Coronary artery (tissue), 2 donors: Measurements from ENCODE around the gene MRPL37.

Experiments
- DNase-seq: peaks from one replicate; pipeline ENCODE4 v3.0.0-alpha.2; 2017; ENCODE audit warnings: low spot score
- H3K27ac ChIP-seq, 2 donors: fragments of 200-600 bp; sonication (generic); one replicate each; pipeline ENCODE4 v1.5.1; 2016 to 2019
- H3K4me3 ChIP-seq: fragments of 200-600 bp; sonication (generic); 2 replicates; pipeline ENCODE4 v1.5.1; 2016; ENCODE audit warnings: mild to moderate bottlenecking, moderate library complexity
- TF ChIP-seq, protein P1 (sequence below): fragments of 200-600 bp; sonication (generic); IDR thresholded peaks from one replicate; pipeline ENCODE4 v1.5.1; 2019; ENCODE audit warnings: antibody characterized with exemption

The MRPL37 gene

DNA sequence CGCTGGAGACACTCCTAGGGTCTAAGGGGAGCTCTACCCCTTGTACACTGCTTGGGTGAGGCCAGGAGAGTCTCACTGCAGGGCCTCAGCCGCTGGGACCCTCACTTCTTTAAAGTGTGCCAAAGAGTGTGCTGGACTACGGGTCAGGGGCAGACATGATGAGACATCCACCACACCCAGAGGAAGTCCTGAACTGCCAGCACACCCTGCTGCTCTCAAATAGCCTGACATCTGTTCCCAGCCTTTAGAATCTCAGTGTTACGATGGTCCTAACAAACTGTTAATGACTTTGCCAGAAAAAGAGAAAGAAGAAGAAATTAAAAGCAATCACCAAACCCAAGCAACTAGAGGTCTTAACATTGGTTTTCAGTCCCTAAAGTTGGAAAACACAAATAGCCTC is 49.0 kb downstream of the MRPL37 start:
- no peak for DNase-seq
- no peak overlapping the region for H3K4me3 ChIP-seq
- H3K27ac ChIP-seq: no peak overlapping the region
- TF ChIP-seq, protein P1, sequence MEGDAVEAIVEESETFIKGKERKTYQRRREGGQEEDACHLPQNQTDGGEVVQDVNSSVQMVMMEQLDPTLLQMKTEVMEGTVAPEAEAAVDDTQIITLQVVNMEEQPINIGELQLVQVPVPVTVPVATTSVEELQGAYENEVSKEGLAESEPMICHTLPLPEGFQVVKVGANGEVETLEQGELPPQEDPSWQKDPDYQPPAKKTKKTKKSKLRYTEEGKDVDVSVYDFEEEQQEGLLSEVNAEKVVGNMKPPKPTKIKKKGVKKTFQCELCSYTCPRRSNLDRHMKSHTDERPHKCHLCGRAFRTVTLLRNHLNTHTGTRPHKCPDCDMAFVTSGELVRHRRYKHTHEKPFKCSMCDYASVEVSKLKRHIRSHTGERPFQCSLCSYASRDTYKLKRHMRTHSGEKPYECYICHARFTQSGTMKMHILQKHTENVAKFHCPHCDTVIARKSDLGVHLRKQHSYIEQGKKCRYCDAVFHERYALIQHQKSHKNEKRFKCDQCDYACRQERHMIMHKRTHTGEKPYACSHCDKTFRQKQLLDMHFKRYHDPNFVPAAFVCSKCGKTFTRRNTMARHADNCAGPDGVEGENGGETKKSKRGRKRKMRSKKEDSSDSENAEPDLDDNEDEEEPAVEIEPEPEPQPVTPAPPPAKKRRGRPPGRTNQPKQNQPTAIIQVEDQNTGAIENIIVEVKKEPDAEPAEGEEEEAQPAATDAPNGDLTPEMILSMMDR: no peak

DNA sequence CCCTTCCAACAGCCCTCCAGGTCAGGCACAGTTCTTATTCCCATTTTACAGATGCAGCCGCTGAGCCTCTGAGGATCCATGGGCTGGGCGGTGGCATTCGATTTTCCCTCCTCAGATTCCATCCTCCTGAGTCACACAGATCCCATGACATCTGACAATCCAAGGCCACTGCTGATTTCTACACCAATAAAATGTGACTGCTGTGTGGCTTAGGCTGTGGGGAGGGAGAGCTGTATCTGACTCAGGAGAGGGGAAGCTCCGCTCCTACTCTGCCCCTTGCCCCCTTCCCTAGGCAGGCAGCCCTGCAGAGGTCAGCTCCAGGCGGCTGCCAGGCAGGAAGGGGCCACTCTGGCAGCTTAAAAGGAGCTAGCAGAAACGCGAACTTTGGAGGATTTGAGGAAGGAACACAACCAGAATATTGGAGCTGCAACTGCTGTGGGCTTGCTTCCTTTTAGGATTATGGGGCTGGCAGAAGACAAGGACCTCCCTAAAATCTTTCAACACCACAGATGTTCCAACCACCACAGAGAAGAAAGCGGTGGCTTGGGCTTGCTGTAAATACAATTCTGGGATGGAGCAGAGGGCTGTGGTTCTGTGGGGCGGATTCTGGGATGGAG is 50.0 kb downstream of the MRPL37 start:
- Histone ChIP-seq H3K27ac (peak overlapping the region in 1 of 2 donors; percentile 77), H3K4me3 (no peak overlapping the region)
- DNase-seq: no peak
- TF ChIP-seq, protein P1: no peak

DNA sequence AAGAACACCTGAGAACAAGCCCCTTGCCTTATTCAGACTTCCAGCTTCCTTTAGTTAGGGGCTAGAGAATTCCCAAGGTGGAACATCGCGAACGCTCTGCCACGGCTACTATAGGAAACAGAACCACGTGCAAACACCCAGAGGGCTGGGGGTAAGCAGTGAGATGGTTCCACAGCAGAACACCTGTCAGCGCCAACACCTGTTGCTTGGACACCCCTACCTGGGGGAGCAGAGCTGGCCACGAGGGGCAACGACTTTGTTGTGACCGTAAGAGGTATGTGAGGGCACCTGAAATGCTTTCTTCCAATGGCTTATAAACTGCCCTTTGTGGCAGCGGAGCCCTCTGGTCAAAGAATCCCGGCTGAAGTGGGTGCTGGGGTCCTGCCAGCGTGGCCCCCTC is 50.7 kb downstream of the MRPL37 start:
- DNase-seq: no peak
- no peak overlapping the region for H3K4me3 ChIP-seq
- TF ChIP-seq, protein P1: no peak
- peak overlapping the region in 1 of 2 donors; percentile 77 for H3K27ac ChIP-seq

DNA sequence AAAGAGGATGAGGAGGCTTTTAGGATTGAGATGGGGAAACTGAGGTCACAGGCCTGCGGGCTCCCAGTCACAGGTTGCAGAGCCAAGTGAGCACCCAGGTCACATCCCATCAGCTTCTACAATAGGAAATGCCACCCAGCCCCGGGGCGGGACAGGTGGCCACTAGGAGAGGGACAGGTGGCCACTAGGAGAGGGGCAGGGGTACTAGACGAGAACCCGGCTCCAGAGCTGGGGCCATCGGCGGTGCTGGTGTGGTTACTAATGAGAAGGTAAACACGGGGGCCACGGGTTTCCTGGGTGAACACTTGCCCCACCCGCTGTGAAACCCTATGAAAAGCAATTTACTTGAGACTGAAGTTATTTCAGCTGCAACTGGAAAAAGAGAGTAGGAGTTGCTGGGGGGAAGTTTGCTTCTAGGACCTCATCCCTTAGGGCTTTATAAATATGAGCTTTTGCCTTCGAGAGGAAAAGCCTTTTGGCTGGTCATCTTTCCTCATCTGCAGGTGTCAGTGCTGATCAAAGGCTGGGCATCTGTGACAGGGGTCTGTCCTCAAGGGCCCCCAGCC is 52.5 kb downstream of the MRPL37 start:
- TF ChIP-seq, protein P1: no peak

DNA sequence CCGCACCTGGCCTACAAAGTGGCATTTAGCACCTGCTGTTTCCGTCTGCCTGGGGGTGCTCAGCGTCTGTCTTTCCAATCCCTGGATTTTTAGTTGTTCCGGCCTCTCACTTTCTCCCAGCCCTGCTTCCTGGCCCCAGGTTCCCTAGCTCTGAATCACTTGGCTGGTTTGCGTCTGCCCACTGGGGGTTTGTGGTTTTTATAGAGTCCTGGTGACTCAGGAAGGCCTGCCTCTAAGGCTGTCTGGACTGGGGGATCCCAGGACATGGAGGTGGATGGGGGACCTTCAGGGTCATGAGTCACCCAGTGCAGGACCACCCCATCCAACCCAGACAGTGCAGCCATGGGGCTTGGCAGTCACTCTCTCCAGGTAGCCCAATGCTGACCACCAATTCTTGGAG is 53.5 kb downstream of the MRPL37 start:
- H3K4me3 ChIP-seq: no peak overlapping the region
- TF ChIP-seq, protein P1: no peak
- DNase-seq: no peak
- no peak overlapping the region for H3K27ac ChIP-seq

More for the DNA sequence above, 52.5 kb downstream of the MRPL37 start:
- no peak for DNase-seq
- Histone ChIP-seq H3K4me3 (no peak overlapping the region), H3K27ac (no peak overlapping the region)

DNA sequence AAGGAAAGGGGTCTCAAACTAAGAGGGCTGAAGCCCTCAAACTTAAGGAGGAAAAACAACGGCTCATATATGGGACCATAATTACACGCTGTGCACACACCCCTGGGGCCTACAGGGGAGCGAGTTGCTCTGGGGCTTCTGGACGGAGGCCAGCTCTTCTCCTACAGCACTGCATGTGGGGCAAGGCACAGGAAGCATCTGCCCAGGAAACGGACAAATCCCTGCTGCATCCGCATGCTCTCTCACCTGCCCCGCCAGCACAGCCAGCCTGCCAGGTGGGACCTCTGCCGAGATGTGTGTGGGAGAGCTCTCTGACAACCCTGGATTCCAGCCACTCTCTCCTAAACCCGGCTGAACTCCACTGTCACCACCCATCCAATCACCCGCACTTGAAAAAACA is 54.1 kb downstream of the MRPL37 start:
- DNase-seq: no peak
- H3K27ac ChIP-seq: no peak overlapping the region
- TF ChIP-seq, protein P1: no peak
- H3K4me3 ChIP-seq: no peak overlapping the region

DNA sequence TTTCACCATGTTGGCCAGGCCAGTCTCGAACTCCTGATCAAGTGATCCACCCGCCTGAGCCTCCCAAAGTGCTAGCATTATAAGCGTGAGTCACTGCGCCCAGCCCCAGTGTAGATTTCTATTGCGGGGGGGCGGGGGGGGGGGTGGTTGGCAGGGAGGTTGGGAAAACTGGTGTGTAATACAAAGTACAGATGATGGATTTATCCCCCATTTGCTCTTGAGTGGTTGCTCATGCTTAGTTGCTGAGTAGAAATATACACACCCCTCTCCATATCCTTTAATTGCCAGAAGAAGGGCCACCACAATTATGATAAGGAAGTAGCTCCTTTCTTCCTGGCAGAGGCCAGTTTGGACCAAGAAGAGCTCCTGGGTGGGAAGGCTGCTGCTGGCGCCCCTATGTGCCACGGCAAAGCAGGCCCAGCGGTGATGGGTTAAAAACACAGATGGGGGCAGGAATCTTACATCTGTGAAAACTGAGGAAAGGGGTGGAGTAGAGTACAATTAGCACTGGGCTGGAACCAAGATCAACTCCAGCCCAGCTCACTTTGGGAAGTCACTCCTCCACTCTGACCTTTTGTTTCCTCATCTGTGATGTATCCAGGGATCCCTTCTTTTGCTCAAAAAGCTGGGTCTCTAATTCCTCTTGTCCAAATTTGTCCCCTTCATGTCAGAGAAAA is 55.2 kb downstream of the MRPL37 start:
- no peak overlapping the region for H3K27ac ChIP-seq
- TF ChIP-seq, protein P1: no peak
- DNase-seq: no peak
- H3K4me3 ChIP-seq: no peak overlapping the region
